Erythroblast (primary cell): ENCODE results near the gene RAD51B.

Source experiments
- DNase-seq, 2 experiments: peaks; one replicate each; lab custom pipeline; 2025; lab: John Stamatoyannopoulos, UW
- GATA1 ChIP-seq: IDR thresholded peaks from 2 replicates; pipeline ENCODE4 v1.6.1; 2011; ENCODE audit warnings: low read depth, mild to moderate bottlenecking, control low read depth, low read length, moderate library complexity
- POLR2A ChIP-seq: IDR thresholded peaks from 2 replicates; pipeline ENCODE4 v1.6.1; 2011; ENCODE audit warnings: mild to moderate bottlenecking, low read length

The RAD51B gene

GRCh38 chr14:68442828-68443629 is 623.5 kb downstream of the RAD51B start:
- TF ChIP-seq GATA1 (no peak), POLR2A (no peak)
- no peak for DNase-seq

GRCh38 chr14:68444449-68445168 is 625.0 kb downstream of the RAD51B start:
- TF ChIP-seq POLR2A (no peak), GATA1 (no peak)
- DNase-seq, result no peak

- no peak for TF ChIP-seq POLR2A
- TF ChIP-seq GATA1, result no peak
Measured at GRCh38 chr14:68446243-68447040, 626.9 kb downstream of the RAD51B start.

GRCh38 chr14:68447581-68448251 is 628.1 kb downstream of the RAD51B start:
- no peak for DNase-seq
- no peak for TF ChIP-seq POLR2A

More at GRCh38 chr14:68446243-68447040, 626.9 kb downstream of the RAD51B start:
- DNase-seq, result no peak

GRCh38 chr14:68448252-68448902 is 628.8 kb downstream of the RAD51B start:
- no peak for DNase-seq
- TF ChIP-seq POLR2A (no peak), GATA1 (no peak)

GRCh38 chr14:68449561-68450181 is 630.1 kb downstream of the RAD51B start:
- no peak for DNase-seq
- no peak for TF ChIP-seq POLR2A
- TF ChIP-seq GATA1, result no peak

- DNase-seq, result no peak
- TF ChIP-seq POLR2A (no peak), GATA1 (no peak)
Measured at GRCh38 chr14:68450391-68451120, 631.0 kb downstream of the RAD51B start.

- no peak for TF ChIP-seq GATA1
- TF ChIP-seq POLR2A, result no peak
- no peak for DNase-seq
Measured at GRCh38 chr14:68451696-68452373, 632.3 kb downstream of the RAD51B start.

GRCh38 chr14:68458253-68458652 is 638.7 kb downstream of the RAD51B start:
- no peak for DNase-seq
- TF ChIP-seq POLR2A, result no peak
- TF ChIP-seq GATA1, result no peak

- no peak for TF ChIP-seq POLR2A
- no peak for TF ChIP-seq GATA1
- no peak for DNase-seq
Measured at GRCh38 chr14:68458840-68459469, 639.4 kb downstream of the RAD51B start.

GRCh38 chr14:68459480-68460136 is 640.0 kb downstream of the RAD51B start:
- DNase-seq, result no peak
- no peak for TF ChIP-seq GATA1
- TF ChIP-seq POLR2A, result no peak
